Neural progenitor cell (in vitro differentiated cells): ENCODE data around the gene WWOX. TPM values are rescaled to one million over a fixed set of nuclear protein-coding genes. Genes with fewer than 3 reads are reported as not detected.
"Not testable (repeated sequence)": the region's sequence is repeated elsewhere in the genome, so short reads cannot be mapped to it uniquely, and the experiment has no call there.

ENCODE experiments used
- DNase-seq: peaks from one replicate; pipeline ENCODE4 v3.0.0-alpha.2; 2016; ENCODE audit warnings: low spot score
- H2AFZ ChIP-seq: fragments of 200-600 bp; sonication (generic); replicated peaks from 2 replicates; pipeline ENCODE4 v1.6.1; 2016; ENCODE audit warnings: antibody characterized with exemption
- H3F3A ChIP-seq: fragments of 200-600 bp; sonication (generic); 2 replicates; pipeline ENCODE4 v1.6.1; 2016; ENCODE audit warnings: antibody characterized with exemption, low read depth
- H3K27ac ChIP-seq: fragments of 200-600 bp; sonication (generic); 2 replicates; pipeline ENCODE4 v1.5.1; 2016; ENCODE audit warnings: mild to moderate bottlenecking
- H3K27me3 ChIP-seq: fragments of 200-600 bp; sonication (generic); 2 replicates; pipeline ENCODE4 v1.6.1; 2016; ENCODE audit warnings: mild to moderate bottlenecking, moderate library complexity
- H3K36me3 ChIP-seq: fragments of 200-600 bp; sonication (generic); 2 replicates; pipeline ENCODE4 v1.5.1; 2016
- H3K4me1 ChIP-seq: fragments of 200-600 bp; sonication (generic); 2 replicates; pipeline ENCODE4 v1.6.1; 2016; ENCODE audit warnings: mixed run types
- H3K4me2 ChIP-seq: fragments of 200-600 bp; sonication (generic); 2 replicates; pipeline ENCODE4 v1.6.1; 2016
- H3K4me3 ChIP-seq: fragments of 200-600 bp; sonication (generic); 2 replicates; pipeline ENCODE4 v1.5.1; 2016
- H3K79me2 ChIP-seq: fragments of 200-600 bp; sonication (generic); 2 replicates; pipeline ENCODE4 v1.6.1; 2016; ENCODE audit warnings: low read depth
- H3K9ac ChIP-seq: fragments of 200-600 bp; sonication (generic); 2 replicates; pipeline ENCODE4 v1.6.1; 2016
- H3K9me3 ChIP-seq: fragments of 200-600 bp; sonication (generic); 2 replicates; pipeline ENCODE4 v1.5.1; 2016; ENCODE audit warnings: low read depth
- H4K20me1 ChIP-seq: fragments of 200-600 bp; sonication (generic); 2 replicates; pipeline ENCODE4 v1.6.1; 2016; ENCODE audit warnings: low read depth
- H3K27ac Mint-ChIP-seq: 3 replicates; pipeline ENCODE4 v1.8.0; 2021; ENCODE audit warnings: mixed read lengths
- H3K27me3 Mint-ChIP-seq: 2 replicates; pipeline ENCODE4 v1.8.0; 2022; ENCODE audit warnings: low read depth, mild to moderate bottlenecking, inconsistent platforms, moderate library complexity, mixed read lengths; ENCODE audit not compliant: insufficient read depth
- H3K36me3 Mint-ChIP-seq: 3 replicates; pipeline ENCODE4 v1.8.0; 2021; ENCODE audit warnings: mixed read lengths
- H3K4me1 Mint-ChIP-seq: 3 replicates; pipeline ENCODE4 v1.8.0; 2021; ENCODE audit warnings: mixed read lengths
- H3K4me3 Mint-ChIP-seq: 3 replicates; pipeline ENCODE4 v1.8.0; 2021; ENCODE audit warnings: mild to moderate bottlenecking, moderate library complexity, mixed read lengths
- H3K9me3 Mint-ChIP-seq: 3 replicates; pipeline ENCODE4 v1.8.0; 2020; ENCODE audit warnings: mixed read lengths
- EZH2 ChIP-seq: fragments of 200-600 bp; sonication (generic); IDR thresholded peaks from 2 replicates; pipeline ENCODE4 v1.6.1; 2017; ENCODE audit warnings: antibody characterized with exemption, mild to moderate bottlenecking, moderate library complexity
- EZH2phosphoT487 ChIP-seq: fragments of 200-600 bp; sonication (generic); IDR thresholded peaks from 2 replicates; pipeline ENCODE4 v1.6.1; 2017; ENCODE audit warnings: antibody characterized with exemption
- total RNA-seq: library from RNA; depleted of rRNA; stranded (reverse); fragments of >200 nt; gene quantifications from 2 replicates; pipeline ENCODE4 v1.2.3, GENCODE V29; 2015; ENCODE audit warnings: low replicate concordance
- TF ChIP-seq, protein P1 (sequence below): fragments of 200-600 bp; sonication (generic); IDR thresholded peaks from 2 replicates; pipeline ENCODE4 v1.5.1; 2017; ENCODE audit warnings: antibody characterized with exemption, mild to moderate bottlenecking

The WWOX gene
- total RNA-seq, 1 donor from 2014 or later = 63.7 TPM

DNA sequence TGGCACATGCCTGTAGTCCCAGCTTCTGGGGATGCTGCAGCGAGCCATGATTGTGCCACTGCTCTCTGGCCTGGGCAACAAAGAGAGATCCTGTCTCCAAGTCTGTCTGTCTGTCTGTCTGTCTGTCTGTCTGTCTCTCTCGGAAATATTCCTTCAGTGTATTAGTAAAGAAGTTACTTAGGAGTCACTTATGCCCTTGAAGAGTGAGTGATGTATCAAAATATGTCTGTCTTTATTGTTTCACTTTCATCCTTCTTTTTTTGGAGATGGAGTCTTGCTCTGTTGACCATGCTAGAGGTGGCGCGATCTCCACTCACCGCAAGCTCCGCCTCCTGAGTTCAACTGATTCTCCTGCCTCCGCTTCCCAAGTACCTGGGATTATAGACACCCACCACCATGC, 410.5 kb downstream of the WWOX start:
- H3K36me3 ChIP-seq = no peaks in the 10 kb centered on the region
- H3F3A ChIP-seq = peaks cover 8% of the 10 kb centered on the region
- Mint-ChIP-seq H3K27me3 (peaks cover 8% of the 10 kb centered on the region), H3K27ac (no peak overlapping the region), H3K4me3 (no peak overlapping the region), H3K4me1 (peaks cover 18% of the 10 kb centered on the region), H3K9me3 (no peaks in the 10 kb centered on the region), H3K36me3 (no peaks in the 10 kb centered on the region)
- no peaks in the 10 kb centered on the region for H3K27me3 ChIP-seq
- no peak overlapping the region for H3K27ac ChIP-seq
- H3K9ac ChIP-seq = no peak overlapping the region
- TF ChIP-seq EZH2phosphoT487 (no peak), EZH2 (no peak)
- TF ChIP-seq, protein P1, sequence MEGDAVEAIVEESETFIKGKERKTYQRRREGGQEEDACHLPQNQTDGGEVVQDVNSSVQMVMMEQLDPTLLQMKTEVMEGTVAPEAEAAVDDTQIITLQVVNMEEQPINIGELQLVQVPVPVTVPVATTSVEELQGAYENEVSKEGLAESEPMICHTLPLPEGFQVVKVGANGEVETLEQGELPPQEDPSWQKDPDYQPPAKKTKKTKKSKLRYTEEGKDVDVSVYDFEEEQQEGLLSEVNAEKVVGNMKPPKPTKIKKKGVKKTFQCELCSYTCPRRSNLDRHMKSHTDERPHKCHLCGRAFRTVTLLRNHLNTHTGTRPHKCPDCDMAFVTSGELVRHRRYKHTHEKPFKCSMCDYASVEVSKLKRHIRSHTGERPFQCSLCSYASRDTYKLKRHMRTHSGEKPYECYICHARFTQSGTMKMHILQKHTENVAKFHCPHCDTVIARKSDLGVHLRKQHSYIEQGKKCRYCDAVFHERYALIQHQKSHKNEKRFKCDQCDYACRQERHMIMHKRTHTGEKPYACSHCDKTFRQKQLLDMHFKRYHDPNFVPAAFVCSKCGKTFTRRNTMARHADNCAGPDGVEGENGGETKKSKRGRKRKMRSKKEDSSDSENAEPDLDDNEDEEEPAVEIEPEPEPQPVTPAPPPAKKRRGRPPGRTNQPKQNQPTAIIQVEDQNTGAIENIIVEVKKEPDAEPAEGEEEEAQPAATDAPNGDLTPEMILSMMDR = no peak
- no peaks in the 10 kb centered on the region for H4K20me1 ChIP-seq
- no peak overlapping the region for H2AFZ ChIP-seq
- H3K4me2 ChIP-seq = no peak overlapping the region
- H3K9me3 ChIP-seq = no peaks in the 10 kb centered on the region
- no peaks in the 10 kb centered on the region for H3K79me2 ChIP-seq
- H3K4me3 ChIP-seq = no peak overlapping the region
- no peak for DNase-seq
- peaks cover 6% of the 10 kb centered on the region for H3K4me1 ChIP-seq

DNA sequence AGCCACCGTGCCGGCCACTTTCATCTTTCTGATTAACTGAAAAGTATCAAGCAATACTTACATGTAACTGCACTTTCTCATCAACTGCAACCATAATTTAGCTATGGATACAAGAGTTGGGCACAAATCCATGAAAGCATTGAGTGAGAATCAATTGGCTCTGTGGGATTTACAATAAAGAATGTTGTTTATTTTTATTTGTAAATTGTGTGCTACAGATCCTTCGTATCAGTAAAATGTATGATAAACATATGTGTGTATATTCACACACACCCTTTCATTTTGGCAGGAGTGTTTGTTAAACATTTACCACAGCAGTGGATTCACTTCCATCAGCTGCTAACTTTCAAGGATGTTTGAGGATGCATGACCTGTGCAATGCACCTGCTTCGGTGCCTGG, 411.0 kb downstream of the WWOX start:
- Mint-ChIP-seq H3K9me3 (no peaks in the 10 kb centered on the region), H3K4me3 (no peak overlapping the region), H3K36me3 (no peaks in the 10 kb centered on the region), H3K27ac (no peak overlapping the region), H3K4me1 (peaks cover 13% of the 10 kb centered on the region), H3K27me3 (peaks cover 8% of the 10 kb centered on the region)
- Histone ChIP-seq H3K4me3 (no peak overlapping the region), H3K79me2 (no peaks in the 10 kb centered on the region), H3K27ac (no peak overlapping the region), H3F3A (peaks cover 3% of the 10 kb centered on the region), H2AFZ (no peak overlapping the region), H3K9ac (no peak overlapping the region), H3K9me3 (no peaks in the 10 kb centered on the region), H3K36me3 (no peaks in the 10 kb centered on the region), H3K4me2 (no peak overlapping the region), H3K4me1 (peaks cover 1% of the 10 kb centered on the region), H3K27me3 (no peaks in the 10 kb centered on the region), H4K20me1 (no peaks in the 10 kb centered on the region)
- no peak for DNase-seq
- no peak for TF ChIP-seq EZH2phosphoT487
- TF ChIP-seq, protein P1 = no peak
- TF ChIP-seq EZH2 = no peak

DNA sequence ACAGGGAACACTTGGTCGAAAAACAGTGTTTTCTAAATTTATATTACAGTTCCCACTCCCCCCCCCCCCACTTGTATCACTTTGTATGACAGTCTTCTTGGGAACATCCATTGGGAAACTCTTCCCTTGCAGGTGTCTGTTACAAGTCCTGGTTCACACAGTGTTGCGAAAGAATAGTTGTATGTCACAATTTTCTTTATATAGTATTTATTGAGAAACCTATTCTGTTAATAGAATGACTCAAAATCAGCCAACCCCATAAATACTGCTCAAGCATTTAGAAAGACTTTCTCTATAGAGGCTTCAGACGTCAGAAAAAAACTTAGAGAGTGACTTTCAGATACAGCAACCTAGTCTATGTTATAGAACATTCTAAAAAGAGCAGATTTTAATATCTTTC, 414.4 kb downstream of the WWOX start:
- Mint-ChIP-seq H3K27me3 (peaks cover 10% of the 10 kb centered on the region), H3K27ac (no peak overlapping the region), H3K9me3 (no peaks in the 10 kb centered on the region), H3K4me3 (no peak overlapping the region), H3K36me3 (no peaks in the 10 kb centered on the region), H3K4me1 (peaks cover 4% of the 10 kb centered on the region)
- H3K4me1 ChIP-seq = no peaks in the 10 kb centered on the region
- H3K27me3 ChIP-seq = no peaks in the 10 kb centered on the region
- H3K9me3 ChIP-seq = no peaks in the 10 kb centered on the region
- no peak for DNase-seq
- no peak overlapping the region for H3K4me2 ChIP-seq
- TF ChIP-seq EZH2 (no peak), EZH2phosphoT487 (no peak)
- TF ChIP-seq, protein P1 = no peak
- H3K4me3 ChIP-seq = no peak overlapping the region
- no peak overlapping the region for H3K27ac ChIP-seq
- H3K79me2 ChIP-seq = no peaks in the 10 kb centered on the region
- no peak overlapping the region for H3K9ac ChIP-seq
- no peak overlapping the region for H2AFZ ChIP-seq
- H3F3A ChIP-seq = no peaks in the 10 kb centered on the region
- H3K36me3 ChIP-seq = no peaks in the 10 kb centered on the region
- no peaks in the 10 kb centered on the region for H4K20me1 ChIP-seq

DNA sequence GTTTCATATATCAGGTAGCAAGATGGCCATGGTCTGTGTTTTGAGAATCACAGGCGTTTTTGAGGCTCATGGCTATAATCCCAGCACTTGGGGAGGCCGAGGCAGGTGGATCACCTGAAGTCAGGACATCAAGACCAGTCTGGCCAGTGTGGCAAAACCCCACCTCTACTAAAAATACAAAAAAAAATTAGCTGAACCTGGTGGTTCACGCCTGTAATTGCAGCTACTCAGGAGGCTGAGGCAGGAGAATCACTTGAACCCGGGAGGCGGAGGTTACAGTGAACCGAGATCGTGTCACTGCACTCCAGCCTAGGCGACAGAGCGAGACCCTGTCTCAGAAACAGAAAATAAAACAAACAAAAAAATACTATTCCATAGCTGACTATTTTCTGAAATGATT, 415.4 kb downstream of the WWOX start:
- H3K9me3 ChIP-seq, H3K27me3 Mint-ChIP-seq, H3K27ac ChIP-seq, DNase-seq, H3K4me3 Mint-ChIP-seq, H3K4me3 ChIP-seq, H2AFZ ChIP-seq, H3K9ac ChIP-seq, H3K27me3 ChIP-seq, H4K20me1 ChIP-seq, H3K9me3 Mint-ChIP-seq, H3K36me3 ChIP-seq, H3K79me2 ChIP-seq, H3F3A ChIP-seq, H3K36me3 Mint-ChIP-seq, H3K4me1 Mint-ChIP-seq, H3K4me2 ChIP-seq, H3K4me1 ChIP-seq, H3K27ac Mint-ChIP-seq: not testable (repeated sequence)
- TF ChIP-seq, protein P1 = peak; percentile 23
